Measurements from ENCODE around the gene TOM1L1.

- TF ChIP-seq CTCF (IDR thresholded peaks at IDR 0.05) (no peak), POLR2A (IDR thresholded peaks at IDR 0.05) (no peak), POLR2AphosphoS5 (IDR thresholded peaks at IDR 0.05; ENCODE audit: insufficient read depth in 1 of 2, low read depth in 1 of 2) (no peak)
Measured at GRCh38 chr17:54887787-54888186, 12.9 kb upstream of the TOM1L1 start.

All from vagina (tissue), 2 donors.